GM12878 (cell line): ENCODE measurements around the gene GMPPB. TPM values are rescaled to one million over a fixed set of nuclear protein-coding genes. Genes with fewer than 3 reads are reported as not detected.

Experiments
- ATAC-seq: fragments of 200-7000 bp; cut with Tn5 transposase; 3 replicates; pipeline ENCODE4 v1.9.1; 2020; ENCODE audit warnings: mild to moderate bottlenecking, moderate library complexity
- Bru-seq: library from RNA; stranded (reverse); fragments of 400-500 nt; gene quantifications from one replicate; lab custom pipeline; 2021; lab: Mats Ljungman, UMichigan
- BruChase-seq, 2 experiments: library from RNA; stranded (reverse); fragments of 400-500 nt; gene quantifications; one replicate each; lab custom pipeline; 2021; lab: Mats Ljungman, UMichigan
- BruUV-seq: library from RNA; stranded (reverse); fragments of 400-500 nt; replicated peaks from 2 replicates; lab custom pipeline; 2021; lab: Mats Ljungman, UMichigan
- CTCF ChIA-PET: fragments of 300-600 bp; sonication (Branson Sonifier 250); formaldehyde crosslinking; extraction: SDS; loops from one replicate; lab custom pipeline; 2021; ENCODE audit warnings: inconsistent platforms; lab: Yijun Ruan, JAX
- POLR2A ChIA-PET: fragments of 350-600 bp; formaldehyde crosslinking; extraction: SDS; loops from one replicate; lab custom pipeline; 2021; ENCODE audit warnings: inconsistent platforms; lab: Charles Lee
- RAD21 ChIA-PET: fragments of 300-600 bp; sonication (Branson Sonifier 250); formaldehyde crosslinking; loops from one replicate; lab custom pipeline; 2023; ENCODE audit warnings: antibody characterized with exemption; ENCODE audit not compliant: unreplicated experiment; lab: Charles Lee
- SMC1A ChIA-PET: fragments of 300-600 bp; sonication (Branson Sonifier 250); formaldehyde crosslinking; loops from one replicate; lab custom pipeline; 2023; ENCODE audit not compliant: unreplicated experiment, uncharacterized antibody; lab: Charles Lee
- DNase-seq: peaks from one replicate; pipeline ENCODE4 v3.0.0-alpha.2; 2011; ENCODE audit warnings: low read depth, low spot score
- FAIRE-seq: peaks from 3 replicates; lab custom pipeline; 2011; peaks lifted over from hg19 to GRCh38; lab: Jason Lieb, UNC
- H2AFZ ChIP-seq: 2 replicates; pipeline ENCODE4 v1.6.0; 2011; ENCODE audit warnings: low read depth, low read length, control low read depth; ENCODE audit not compliant: control insufficient read depth
- H3K27ac ChIP-seq: 2 replicates; pipeline ENCODE4 v1.5.1; 2011; ENCODE audit warnings: control low read depth; ENCODE audit not compliant: control insufficient read depth, insufficient read depth
- H3K27me3 ChIP-seq, 2 experiments: replicated peaks in 1 of 2; 2 replicates each; pipeline versions ENCODE4 v1.6.0 to v1.6.1; 2011; ENCODE audit warnings: low read length in 1 of 2; ENCODE audit not compliant: control insufficient read depth in 2 of 2, insufficient read depth in 2 of 2
- H3K36me3 ChIP-seq, 2 experiments: 2 replicates each; pipeline ENCODE4 v1.5.1; 2011; ENCODE audit warnings: low read length in 1 of 2; ENCODE audit not compliant: control insufficient read depth in 2 of 2, insufficient read depth in 2 of 2
- H3K4me1 ChIP-seq: 2 replicates; pipeline ENCODE4 v1.6.1; 2011; ENCODE audit warnings: mild to moderate bottlenecking, low read length, moderate library complexity, mixed read lengths; ENCODE audit not compliant: control insufficient read depth, insufficient read depth
- H3K4me2 ChIP-seq: 2 replicates; pipeline ENCODE4 v1.6.0; 2011; ENCODE audit warnings: control low read depth; ENCODE audit not compliant: control insufficient read depth, insufficient read depth
- H3K4me3 ChIP-seq: fragments of 200-600 bp; sonication (generic); 2 replicates; pipeline ENCODE4 v1.5.1; 2016
- H3K79me2 ChIP-seq: 2 replicates; pipeline ENCODE4 v1.6.0; 2011; ENCODE audit warnings: low read length; ENCODE audit not compliant: control insufficient read depth, insufficient read depth
- H3K9ac ChIP-seq: 2 replicates; pipeline ENCODE4 v1.8.0; 2011; ENCODE audit warnings: low read length, control low read depth, mixed read lengths; ENCODE audit not compliant: control insufficient read depth, insufficient read depth
- H3K9me3 ChIP-seq: replicated peaks from 3 replicates; pipeline ENCODE4 v1.5.1; 2011; ENCODE audit warnings: mild to moderate bottlenecking, low read length; ENCODE audit not compliant: control insufficient read depth, insufficient read depth
- H4K20me1 ChIP-seq: 2 replicates; pipeline ENCODE4 v1.6.0; 2011; ENCODE audit not compliant: control insufficient read depth, insufficient read depth
- CUX1 ChIP-seq: IDR thresholded peaks from 2 replicates; pipeline ENCODE4 v1.6.1; 2012; ENCODE audit warnings: improper control_type of control experiment, low read depth, low read length; ENCODE audit not compliant: insufficient replicate concordance
- PRDM15 ChIP-seq: fragments of 450-650 bp; formaldehyde crosslinking; IDR thresholded peaks from 2 replicates; pipeline ENCODE4 v1.4.0; 2020; ENCODE audit warnings: mild to moderate bottlenecking, moderate library complexity
- ZBED1 ChIP-seq: IDR thresholded peaks from 2 replicates; pipeline ENCODE4 v1.6.1; 2016; ENCODE audit warnings: borderline replicate concordance
- WGBS: methylation state at CpG from one replicate; pipeline ENCODE4 v1.1.6; 2016; ENCODE audit warnings: low lambda C conversion rate; ENCODE audit not compliant: insufficient replicate concordance, insufficient coverage; ENCODE audit errors: missing lambda C conversion rate; 5-methylcytosine and 5-hydroxymethylcytosine counted together
- in situ Hi-C: fragments of 300-500 bp; cut with MboI; formaldehyde crosslinking; loops from 9 replicates; pipeline ENCODE4 v1.14.3; 2018; ENCODE audit warnings: mixed read lengths
- intact Hi-C: fragments of 100-400 bp; cut with micrococcal nuclease; formaldehyde crosslinking; loops from one replicate; pipeline ENCODE4 v1.14.2; 2022; ENCODE audit not compliant: unreplicated experiment
- long read RNA-seq, 2 experiments: library from polyadenylated mRNA; unstranded; transcript quantifications; one replicate each; pipeline ENCODE4 v2.0.0, GENCODE V29; 2019 to 2020
- polyA minus RNA-seq, 3 experiments: library from RNA; depleted of rRNA, polyadenylated mRNA; stranded (reverse); fragments of >200 nt; gene quantifications; 2 replicates each; pipeline ENCODE4 v1.2.3, GENCODE V29; 2011
- polyA plus RNA-seq, 11 experiments: library from polyadenylated mRNA; depleted of rRNA in 4 of 11; unstranded in 6 of 11; stranded (reverse) in 5 of 11; fragments of >200 nt; fragmentation: Nextera tagmentation in 4 of 11; fragmentation: Illumina TruSeq in 1 of 11; extraction: Ambion mirVana in 4 of 11; extraction: Trizol in 1 of 11; gene quantifications; 1 replicate in 1 of 11; 2 replicates in 10 of 11; pipeline versions ENCODE4 v1.2.1 to v1.2.3, GENCODE V29; 2011 to 2016; ENCODE audit warnings: inconsistent platforms in 2 of 11, missing spikeins in 2 of 11, low read depth in 1 of 11
- total RNA-seq, 4 experiments: library from RNA; depleted of rRNA in 3 of 4; stranded (reverse); fragments of >200 nt in 3 of 4; fragmentation: Illumina TruSeq in 1 of 4; extraction: Trizol in 1 of 4; gene quantifications; 2 replicates each; pipeline versions ENCODE4 v1.2.1 to v1.2.3, GENCODE V29; 2013 to 2021

The GMPPB gene
- 27.3 and 30.3 TPM in 2 replicates for total RNA-seq (2013; cell fraction: nucleolus; rRNA removed)
- total RNA-seq (2014; rRNA removed) = 39.1 and 44.3 TPM in 2 replicates
- 11.3 and 11.7 TPM in 2 replicates for total RNA-seq (2014; rRNA removed; fragmentation: Illumina TruSeq; extraction: Trizol)
- total RNA-seq (2021) = 45.6 and 46.1 TPM in 2 replicates
- polyA plus RNA-seq (2011; ENCODE audit: low read depth) = 11.1 TPM
- polyA plus RNA-seq (2011; rRNA removed) = 5.7 and 13.4 TPM in 2 replicates
- polyA plus RNA-seq (2011; cell fraction: cytosol; rRNA removed) = 13.9 and 18.8 TPM in 2 replicates
- polyA plus RNA-seq (2011; cell fraction: nucleus; rRNA removed) = 26.9 and 29.1 TPM in 2 replicates
- polyA plus RNA-seq (2012) = 24.8 and 27.5 TPM in 2 replicates
- polyA plus RNA-seq (2014; fragmentation: Illumina TruSeq; extraction: Trizol) = 4.7 and 13.3 TPM in 2 replicates
- 1 to 10 TPM; 2.3 to 8.7 TPM for polyA plus RNA-seq (2014; fragmentation: Nextera tagmentation; extraction: Ambion mirVana)
- 33.2 and 40.3 TPM in 2 replicates for polyA plus RNA-seq (2014; rRNA removed)
- polyA plus RNA-seq (2016; fragmentation: Nextera tagmentation; extraction: Ambion mirVana) = 10 to 100 TPM; 73.2 to 99.5 TPM
- 19.7 and 20.2 TPM in 2 replicates for polyA minus RNA-seq (2011; rRNA and poly(A)+ RNA removed)
- polyA minus RNA-seq (2011; cell fraction: cytosol; rRNA and poly(A)+ RNA removed) = 7.1 and 8.2 TPM in 2 replicates
- 24.4 and 39.9 TPM in 2 replicates for polyA minus RNA-seq (2011; cell fraction: nucleus; rRNA and poly(A)+ RNA removed)
- Bru-seq, nascent RNA = percentile 87 among the genes with signal in this experiment
- percentile 79 among the genes with signal in this experiment for BruChase-seq, experiment 1, labeled RNA remaining after a 6-hour chase
- BruChase-seq, experiment 2, labeled RNA remaining after a 2-hour chase = percentile 87 among the genes with signal in this experiment
- long read RNA-seq, experiment 1, full-length matches to known transcripts = 27 of 32 reads
- long read RNA-seq, experiment 1, partial matches to known transcripts = 1 of 32 reads
- long read RNA-seq, experiment 1, other reads (novel, unspliced or antisense) = 4 of 32 reads
- long read RNA-seq, experiment 2, full-length matches to known transcripts = 11 of 16 reads
- long read RNA-seq, experiment 2, partial matches to known transcripts = 3 of 16 reads
- long read RNA-seq, experiment 2, other reads (novel, unspliced or antisense) = 2 of 16 reads

GRCh38 chr3:49723628-49724551 lies at the start of gene GMPPB:
Gene GMPPB, minus strand, starts transcription at chr3:49723951. Its CDS starts 225 bp downstream, at chr3:49723726.
- FAIRE-seq (peak; percentile 91), DNase-seq (peak; percentile 78), ATAC-seq (peak; percentile 90)
- Histone ChIP-seq H3K27ac (peak within 1 kb of the TSS; percentile 93), H3K36me3 (peaks cover 3 to 23% of the 10 kb centered on the region in 2 experiments), H3K9me3 (no peaks in the 10 kb centered on the region), H3K4me3 (peak within 1 kb of the TSS; percentile 87), H4K20me1 (no peaks in the 10 kb centered on the region), H3K27me3 (no peaks in the 10 kb centered on the region), H3K4me2 (peak within 1 kb of the TSS; percentile 91), H3K9ac (peak within 1 kb of the TSS; percentile 100), H3K4me1 (peaks cover 19% of the 10 kb centered on the region), H3K79me2 (peaks cover 20% of the 10 kb centered on the region), H2AFZ (peak within 1 kb of the TSS; percentile 61)
- SMC1A ChIA-PET = interaction anchor here (1.8 kb wide), 1 partner anchor 82 kb away, joined by 5 read pairs; no protein-coding TSS in a partner anchor
- CTCF ChIA-PET = interaction anchor here (0.6 to 1.7 kb wide), 4 partner anchors 24 to 184 kb away, joined by 3 to 8 read pairs (median 4); no protein-coding TSS in a partner anchor
- TSS peak; percentile 96 for BruUV-seq
- WGBS = under 1% methylated on average over 91 of the region's 102 CpGs
- RAD21 ChIA-PET = no interaction called here
- intact Hi-C loops = loop anchor here (5.0 kb wide), 2 partner anchors 63 to 113 kb away; partner anchors contain the start of gene IP6K1
- POLR2A ChIA-PET = interaction anchor here (0.5 to 0.9 kb wide), 4 partner anchors 11 to 167 kb away, joined by 3 read pairs; no protein-coding TSS in a partner anchor
- in situ Hi-C loops = no loop called here
- TF ChIP-seq PRDM15 (CRISPR knock-in tag) (no peak), ZBED1 (no peak), CUX1 (no peak)
